ENCODE results near the gene FDCSP.

- TF ChIP-seq CTCF (IDR thresholded peaks at IDR 0.05; ENCODE audit: insufficient read depth, low read depth, low read length) (no peak), EZH2 (IDR thresholded peaks at IDR 0.05; ENCODE audit: insufficient read depth, low read length) (no peak)
Observed at GRCh38 chr4:70225824-70226223, at the start of gene FDCSP.
